ENCODE data around the gene APCDD1L. TPM values are rescaled to one million over a fixed set of nuclear protein-coding genes. Genes with fewer than 3 reads are reported as not detected.

The APCDD1L gene
- total and polyA plus RNA-seq, 2 of the 8 experiments (the other 6 are each of a cell fraction or from before 2014, with no cell fraction given) = 0.83 to 3.1 TPM

- peaks cover 0 to 7% (median 2%) of the 10 kb centered on the region in 4 experiments; a peak in 4 of 7 replicates for H3K4me1 ChIP-seq (replicated peaks in 1 of 4; ENCODE audit: control insufficient read depth in 3 of 4, insufficient read depth in 4 of 4, low read length in 3 of 4)
- H3K4me3 ChIP-seq (ENCODE audit: extremely low read depth in 1 of 4, insufficient read depth in 2 of 4, low read depth in 3 of 4, low read length in 4 of 4) = no peak overlapping the region
- no peak overlapping the region for H3K23ac ChIP-seq (ENCODE audit: insufficient read length)
- H3K14ac ChIP-seq (ENCODE audit: insufficient read length) = no peak overlapping the region
- H2BK20ac ChIP-seq (ENCODE audit: low read length) = no peak overlapping the region
- no peak overlapping the region for H4K91ac ChIP-seq (replicated peaks; ENCODE audit: insufficient read length, low read length)
- no peaks in the 10 kb centered on the region for H3K36me3 ChIP-seq (ENCODE audit: control insufficient read depth in 2 of 4, insufficient read depth in 4 of 4, low read length in 3 of 4)
- H2BK5ac ChIP-seq (ENCODE audit: low read depth, low read length) = no peak overlapping the region
- no peaks in the 10 kb centered on the region for H3K79me2 ChIP-seq (ENCODE audit: control insufficient read depth in 1 of 2, insufficient read depth in 2 of 2, low read length in 2 of 2)
- no peak overlapping the region; the same call in 1 of the 2 replicates for H4K8ac ChIP-seq (ENCODE audit: extremely low read depth, insufficient read depth, low read length)
- H3K18ac ChIP-seq (ENCODE audit: extremely low read depth, low read length) = no peak overlapping the region
- no peak overlapping the region for H2AK5ac ChIP-seq (ENCODE audit: low read depth, low read length)
- H2BK12ac ChIP-seq (ENCODE audit: low read depth, low read length) = no peak overlapping the region
- no peak overlapping the region for H2AFZ ChIP-seq (ENCODE audit: low read length)
- no peak overlapping the region for H2BK15ac ChIP-seq (ENCODE audit: low read length)
- H3K79me1 ChIP-seq (ENCODE audit: low read depth, low read length) = no peaks in the 10 kb centered on the region
- no peaks in the 10 kb centered on the region for H3K27me3 ChIP-seq (replicated peaks in 1 of 4; ENCODE audit: control insufficient read depth in 3 of 4, extremely low read depth in 1 of 4, insufficient read depth in 3 of 4, low read length in 3 of 4)
- no peak overlapping the region for H3K9ac ChIP-seq (replicated peaks in 1 of 4; ENCODE audit: extremely low read depth in 1 of 4, low read depth in 3 of 4, low read length in 3 of 4)
- POLR2A ChIA-PET (ENCODE audit: partially characterized antibody) = no interaction called here
- CTCF ChIA-PET (ENCODE audit: partially characterized antibody) = no interaction called here
- WGBS, 2 experiments (ENCODE audit: extremely low coverage in 1 of 2, insufficient coverage in 1 of 2, insufficient read length in 1 of 2, insufficient replicate concordance in 2 of 2, low coverage in 1 of 2, low lambda C conversion rate in 2 of 2, missing lambda C conversion rate in 1 of 2) = 81% methylated on average over 8 of the region's 8 CpGs; no CpG with 5 or more reads in 1 of the 2 experiments
- 0 out of 4 replicates have a peak, but pooled peaks cover 0 to 3% of the 10 kb centered on the region in 2 experiments for H3K9me3 ChIP-seq (ENCODE audit: insufficient read depth in 2 of 2, low read depth in 1 of 2, low read length in 1 of 2)
- no peak overlapping the region for H4K5ac ChIP-seq (ENCODE audit: insufficient read length, low read depth, low read length)
- no peak overlapping the region for H3K27ac ChIP-seq (ENCODE audit: low read depth, low read length)
- no peak for FAIRE-seq
- no peaks in the 10 kb centered on the region for H3K23me2 ChIP-seq (ENCODE audit: low read depth, low read length)
- H3K56ac ChIP-seq (replicated peaks; ENCODE audit: insufficient read length, low read depth, low read length) = no peak overlapping the region
- no peaks in the 10 kb centered on the region for H4K20me1 ChIP-seq (replicated peaks in 1 of 2; ENCODE audit: control insufficient read depth in 1 of 2, insufficient read depth in 2 of 2, low read length in 2 of 2)
- H2BK120ac ChIP-seq (replicated peaks; ENCODE audit: low read depth, low read length) = no peak overlapping the region
- no peak overlapping the region for H3K4me2 ChIP-seq (ENCODE audit: insufficient read depth in 1 of 2, low read depth in 2 of 2, low read length in 2 of 2)
- H3K4ac ChIP-seq (replicated peaks; ENCODE audit: insufficient read length, low read depth, low read length) = no peak overlapping the region
- peak in 1 of 2 experiments; percentile 26 for DNase-seq (ENCODE audit: low read depth in 1 of 2, low spot score in 2 of 2)
- no peak for TF ChIP-seq GTF2F1 (IDR thresholded peaks at IDR 0.05; ENCODE audit: borderline replicate concordance, low read depth, low read length)
- no peak for TF ChIP-seq CBX5 (IDR thresholded peaks at IDR 0.05; ENCODE audit: low read depth, low read length)
- no peak for TF ChIP-seq SIX5 (IDR thresholded peaks at IDR 0.05; ENCODE audit: low read depth, low read length)
These were observed 50.4 kb downstream of the APCDD1L start for GRCh38 chr20:58464838-58465237.
